HEK293T (cell line): ENCODE data around the gene SHISA9.

ENCODE experiments used
- ARNT ChIP-seq: fragments of 450-650 bp; IDR thresholded peaks from 2 replicates; pipeline ENCODE4 v1.6.1; 2017; ENCODE audit warnings: mild to moderate bottlenecking
- BHLHE40 ChIP-seq: fragments of 450-650 bp; IDR thresholded peaks from 2 replicates; pipeline ENCODE4 v1.6.1; 2016; ENCODE audit warnings: mild to moderate bottlenecking, moderate library complexity, borderline replicate concordance
- CTBP1 ChIP-seq: fragments of 450-650 bp; IDR thresholded peaks from 2 replicates; pipeline ENCODE4 v1.6.1; 2016; ENCODE audit warnings: borderline replicate concordance
- FOXA1 ChIP-seq: fragments of 450-650 bp; IDR thresholded peaks from 2 replicates; pipeline ENCODE4 v1.6.1; 2016; ENCODE audit warnings: mild to moderate bottlenecking
- FOXM1 ChIP-seq: fragments of 450-650 bp; IDR thresholded peaks from 2 replicates; pipeline ENCODE4 v1.6.1; 2017; ENCODE audit warnings: mild to moderate bottlenecking, borderline replicate concordance
- HDGF ChIP-seq: fragments of 450-650 bp; IDR thresholded peaks from 2 replicates; pipeline ENCODE4 v1.6.1; 2017; ENCODE audit warnings: antibody characterized with exemption, borderline replicate concordance
- L3MBTL2 ChIP-seq: fragments of 450-650 bp; conservative IDR thresholded peaks from 2 replicates; pipeline ENCODE4 v1.6.1; 2016; ENCODE audit warnings: mild to moderate bottlenecking
- NFRKB ChIP-seq: fragments of 450-650 bp; IDR thresholded peaks from 2 replicates; pipeline ENCODE4 v1.6.1; 2016; ENCODE audit warnings: mild to moderate bottlenecking, moderate library complexity
- SP1 ChIP-seq: fragments of 450-650 bp; IDR thresholded peaks from 2 replicates; pipeline ENCODE4 v1.6.1; 2017
- SUZ12 ChIP-seq: fragments of 450-650 bp; IDR thresholded peaks from 2 replicates; pipeline ENCODE4 v1.6.1; 2016; ENCODE audit warnings: mild to moderate bottlenecking
- TARDBP ChIP-seq: fragments of 450-650 bp; IDR thresholded peaks from 2 replicates; pipeline ENCODE4 v1.6.1; 2016

DNA sequence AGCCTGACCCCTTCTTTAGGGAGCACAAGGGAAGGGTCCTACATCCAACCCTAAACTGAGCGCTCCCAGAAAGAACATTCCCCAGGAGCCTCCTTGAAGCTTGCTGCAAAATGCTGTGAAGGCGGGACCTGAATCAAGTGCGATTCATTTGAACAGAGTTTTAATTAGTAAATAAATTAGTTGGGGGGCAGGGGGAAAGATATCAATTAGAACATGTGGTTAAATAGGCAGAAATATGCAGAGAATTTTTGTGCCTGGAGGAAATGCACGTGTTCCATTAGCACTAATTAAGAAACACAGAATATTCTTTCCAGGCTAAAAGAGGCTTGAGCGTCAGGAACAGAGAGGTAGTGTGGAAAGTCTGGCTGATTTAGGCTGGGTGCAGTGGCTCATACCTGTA is 38.5 kb upstream of the SHISA9 start:
- TF ChIP-seq TARDBP (no peak), L3MBTL2 (no peak), CTBP1 (no peak), FOXM1 (no peak), BHLHE40 (no peak), SUZ12 (no peak), NFRKB (no peak), HDGF (no peak), FOXA1 (no peak), ARNT (no peak), SP1 (no peak)
